Measurements from ENCODE around the gene TFAP2E.

DNA sequence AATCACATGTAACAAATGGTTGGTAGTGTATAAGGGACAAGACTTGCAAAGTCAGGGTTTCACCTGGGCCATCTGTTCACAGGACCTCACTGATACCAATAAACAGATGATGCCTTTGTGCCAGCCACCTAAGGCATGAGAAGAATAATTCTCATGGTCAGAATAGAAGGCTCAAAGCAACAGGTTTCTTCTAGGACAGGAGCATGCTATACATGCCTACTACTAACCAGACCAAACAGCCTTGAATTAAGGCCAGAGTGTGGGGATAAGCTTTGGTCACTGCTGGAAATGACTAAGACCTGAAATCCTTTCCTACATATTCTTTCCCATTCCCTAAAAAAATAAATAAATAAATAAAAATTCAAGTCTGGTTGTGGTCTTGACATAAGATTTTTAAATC, 50.7 kb downstream of the TFAP2E start:
- TF ChIP-seq, protein P1, sequence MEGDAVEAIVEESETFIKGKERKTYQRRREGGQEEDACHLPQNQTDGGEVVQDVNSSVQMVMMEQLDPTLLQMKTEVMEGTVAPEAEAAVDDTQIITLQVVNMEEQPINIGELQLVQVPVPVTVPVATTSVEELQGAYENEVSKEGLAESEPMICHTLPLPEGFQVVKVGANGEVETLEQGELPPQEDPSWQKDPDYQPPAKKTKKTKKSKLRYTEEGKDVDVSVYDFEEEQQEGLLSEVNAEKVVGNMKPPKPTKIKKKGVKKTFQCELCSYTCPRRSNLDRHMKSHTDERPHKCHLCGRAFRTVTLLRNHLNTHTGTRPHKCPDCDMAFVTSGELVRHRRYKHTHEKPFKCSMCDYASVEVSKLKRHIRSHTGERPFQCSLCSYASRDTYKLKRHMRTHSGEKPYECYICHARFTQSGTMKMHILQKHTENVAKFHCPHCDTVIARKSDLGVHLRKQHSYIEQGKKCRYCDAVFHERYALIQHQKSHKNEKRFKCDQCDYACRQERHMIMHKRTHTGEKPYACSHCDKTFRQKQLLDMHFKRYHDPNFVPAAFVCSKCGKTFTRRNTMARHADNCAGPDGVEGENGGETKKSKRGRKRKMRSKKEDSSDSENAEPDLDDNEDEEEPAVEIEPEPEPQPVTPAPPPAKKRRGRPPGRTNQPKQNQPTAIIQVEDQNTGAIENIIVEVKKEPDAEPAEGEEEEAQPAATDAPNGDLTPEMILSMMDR (IDR thresholded peaks at IDR 0.05; ENCODE audit: low read depth, low read length) = no peak
- TF ChIP-seq EZH2phosphoT487 (IDR thresholded peaks at IDR 0.05; ENCODE audit: low read depth) = no peak
